GM12878 (cell line): ENCODE results near the gene NCBP2. TPM values are rescaled to one million over a fixed set of nuclear protein-coding genes. Genes with fewer than 3 reads are reported as not detected.

Source experiments
- ATAC-seq: fragments of 200-7000 bp; cut with Tn5 transposase; 3 replicates; pipeline ENCODE4 v1.9.1; 2020; ENCODE audit warnings: mild to moderate bottlenecking, moderate library complexity
- BruUV-seq: library from RNA; stranded (reverse); fragments of 400-500 nt; replicated peaks from 2 replicates; lab custom pipeline; 2021; lab: Mats Ljungman, UMichigan
- CTCF ChIA-PET: fragments of 300-600 bp; sonication (Branson Sonifier 250); formaldehyde crosslinking; extraction: SDS; loops from one replicate; lab custom pipeline; 2021; ENCODE audit warnings: inconsistent platforms; lab: Yijun Ruan, JAX
- POLR2A ChIA-PET: fragments of 350-600 bp; formaldehyde crosslinking; extraction: SDS; loops from one replicate; lab custom pipeline; 2021; ENCODE audit warnings: inconsistent platforms; lab: Charles Lee
- RAD21 ChIA-PET: fragments of 300-600 bp; sonication (Branson Sonifier 250); formaldehyde crosslinking; loops from one replicate; lab custom pipeline; 2023; ENCODE audit warnings: antibody characterized with exemption; ENCODE audit not compliant: unreplicated experiment; lab: Charles Lee
- SMC1A ChIA-PET: fragments of 300-600 bp; sonication (Branson Sonifier 250); formaldehyde crosslinking; loops from one replicate; lab custom pipeline; 2023; ENCODE audit not compliant: unreplicated experiment, uncharacterized antibody; lab: Charles Lee
- DNase-seq: peaks from one replicate; pipeline ENCODE4 v3.0.0-alpha.2; 2011; ENCODE audit warnings: low read depth, low spot score
- FAIRE-seq: peaks from 3 replicates; lab custom pipeline; 2011; peaks lifted over from hg19 to GRCh38; lab: Jason Lieb, UNC
- H2AFZ ChIP-seq: 2 replicates; pipeline ENCODE4 v1.6.0; 2011; ENCODE audit warnings: low read depth, low read length, control low read depth; ENCODE audit not compliant: control insufficient read depth
- H3K27ac ChIP-seq: 2 replicates; pipeline ENCODE4 v1.5.1; 2011; ENCODE audit warnings: control low read depth; ENCODE audit not compliant: control insufficient read depth, insufficient read depth
- H3K27me3 ChIP-seq, 2 experiments: replicated peaks in 1 of 2; 2 replicates each; pipeline versions ENCODE4 v1.6.0 to v1.6.1; 2011; ENCODE audit warnings: low read length in 1 of 2; ENCODE audit not compliant: control insufficient read depth in 2 of 2, insufficient read depth in 2 of 2
- H3K36me3 ChIP-seq, 2 experiments: 2 replicates each; pipeline ENCODE4 v1.5.1; 2011; ENCODE audit warnings: low read length in 1 of 2; ENCODE audit not compliant: control insufficient read depth in 2 of 2, insufficient read depth in 2 of 2
- H3K4me1 ChIP-seq: 2 replicates; pipeline ENCODE4 v1.6.1; 2011; ENCODE audit warnings: mild to moderate bottlenecking, low read length, moderate library complexity, mixed read lengths; ENCODE audit not compliant: control insufficient read depth, insufficient read depth
- H3K4me2 ChIP-seq: 2 replicates; pipeline ENCODE4 v1.6.0; 2011; ENCODE audit warnings: control low read depth; ENCODE audit not compliant: control insufficient read depth, insufficient read depth
- H3K4me3 ChIP-seq: fragments of 200-600 bp; sonication (generic); 2 replicates; pipeline ENCODE4 v1.5.1; 2016
- H3K79me2 ChIP-seq: 2 replicates; pipeline ENCODE4 v1.6.0; 2011; ENCODE audit warnings: low read length; ENCODE audit not compliant: control insufficient read depth, insufficient read depth
- H3K9ac ChIP-seq: 2 replicates; pipeline ENCODE4 v1.8.0; 2011; ENCODE audit warnings: low read length, control low read depth, mixed read lengths; ENCODE audit not compliant: control insufficient read depth, insufficient read depth
- H3K9me3 ChIP-seq: replicated peaks from 3 replicates; pipeline ENCODE4 v1.5.1; 2011; ENCODE audit warnings: mild to moderate bottlenecking, low read length; ENCODE audit not compliant: control insufficient read depth, insufficient read depth
- H4K20me1 ChIP-seq: 2 replicates; pipeline ENCODE4 v1.6.0; 2011; ENCODE audit not compliant: control insufficient read depth, insufficient read depth
- NR2C2 ChIP-seq: IDR thresholded peaks from 2 replicates; pipeline ENCODE4 v1.6.1; 2011; ENCODE audit warnings: borderline replicate concordance, low read depth; ENCODE audit not compliant: control insufficient read depth, insufficient read length
- ZBED1 ChIP-seq: IDR thresholded peaks from 2 replicates; pipeline ENCODE4 v1.6.1; 2016; ENCODE audit warnings: borderline replicate concordance
- ZBTB33 ChIP-seq: fragments of 450-650 bp; IDR thresholded peaks from 2 replicates; pipeline ENCODE4 v1.6.1; 2017; ENCODE audit warnings: mild to moderate bottlenecking
- WGBS: methylation state at CpG from one replicate; pipeline ENCODE4 v1.1.6; 2016; ENCODE audit warnings: low lambda C conversion rate; ENCODE audit not compliant: insufficient replicate concordance, insufficient coverage; ENCODE audit errors: missing lambda C conversion rate; 5-methylcytosine and 5-hydroxymethylcytosine counted together
- in situ Hi-C: fragments of 300-500 bp; cut with MboI; formaldehyde crosslinking; loops from 9 replicates; pipeline ENCODE4 v1.14.3; 2018; ENCODE audit warnings: mixed read lengths
- intact Hi-C: fragments of 100-400 bp; cut with micrococcal nuclease; formaldehyde crosslinking; loops from one replicate; pipeline ENCODE4 v1.14.2; 2022; ENCODE audit not compliant: unreplicated experiment
- polyA plus RNA-seq, 11 experiments: library from polyadenylated mRNA; depleted of rRNA in 4 of 11; unstranded in 6 of 11; stranded (reverse) in 5 of 11; fragments of >200 nt; fragmentation: Nextera tagmentation in 4 of 11; fragmentation: Illumina TruSeq in 1 of 11; extraction: Ambion mirVana in 4 of 11; extraction: Trizol in 1 of 11; gene quantifications; 1 replicate in 1 of 11; 2 replicates in 10 of 11; pipeline versions ENCODE4 v1.2.1 to v1.2.3, GENCODE V29; 2011 to 2016; ENCODE audit warnings: inconsistent platforms in 2 of 11, missing spikeins in 2 of 11, low read depth in 1 of 11
- total RNA-seq, 4 experiments: library from RNA; depleted of rRNA in 3 of 4; stranded (reverse); fragments of >200 nt in 3 of 4; fragmentation: Illumina TruSeq in 1 of 4; extraction: Trizol in 1 of 4; gene quantifications; 2 replicates each; pipeline versions ENCODE4 v1.2.1 to v1.2.3, GENCODE V29; 2013 to 2021

NCBP2 gene
- total and polyA plus RNA-seq, 10 of the 15 experiments (the other 5 are each of a cell fraction or from before 2014, with no cell fraction given), result 59.6 to 136 (median 96.4) TPM

GRCh38 chr3:196889844-196890708 lies 52.3 kb downstream of the NCBP2 start:
- no peak for TF ChIP-seq ZBED1
- peak; percentile 37; the same call in 1 of the 2 replicates for TF ChIP-seq ZBTB33
- no peak for TF ChIP-seq NR2C2
- peaks cover 25% of the 10 kb centered on the region for H3K79me2 ChIP-seq
- intact Hi-C loops, result no loop called here

More at GRCh38 chr3:196889844-196890708, 52.3 kb downstream of the NCBP2 start:
- ChIA-PET RAD21 (no interaction called here), SMC1A (interaction anchor here (0.7 to 1.6 kb wide), 4 partner anchors 9 to 41 kb away, joined by 3 to 4 read pairs (median 4); no protein-coding TSS in a partner anchor), CTCF (no interaction called here), POLR2A (interaction anchor here (0.6 kb wide), 2 partner anchors 13 to 16 kb away, joined by 3 to 4 read pairs; no protein-coding TSS in a partner anchor)
- Histone ChIP-seq H3K9me3 (no peaks in the 10 kb centered on the region), H3K27ac (no peak overlapping the region), H3K4me3 (no peak overlapping the region), H3K4me2 (no peak overlapping the region), H3K4me1 (peaks cover 5% of the 10 kb centered on the region; the same call in 1 of the 2 replicates), H3K27me3 (no peaks in the 10 kb centered on the region), H3K9ac (no peak overlapping the region), H2AFZ (no peak overlapping the region), H3K36me3 (peaks cover 4 to 7% of the 10 kb centered on the region in 2 experiments; a peak in 3 of 4 replicates), H4K20me1 (peaks cover 2% of the 10 kb centered on the region; the same call in 1 of the 2 replicates)
- no TSS peak for BruUV-seq
- ATAC-seq (peak; percentile 36; the same call in 2 of the 3 replicates), FAIRE-seq (no peak), DNase-seq (no peak)
- 88% methylated on average over 6 of the region's 6 CpGs for WGBS
- in situ Hi-C loops, result no loop called here
